Skin epidermis (tissue), 12 donors: Measurements from ENCODE around the gene IMPA2.
"Not testable (repeated sequence)": the region's sequence is repeated elsewhere in the genome, so short reads cannot be mapped to it uniquely, and the experiment has no call there.

ENCODE experiments used
- H3K27ac ChIP-seq, 21 experiments: fragments of 200-600 bp; sonication (generic) in 11 of 21; one replicate each; pipeline ENCODE4 v1.5.0; 2020; ENCODE audit warnings: mild to moderate bottlenecking in 3 of 21, inconsistent platforms in 2 of 21, moderate library complexity in 2 of 21
- H3K4me3 ChIP-seq, 7 experiments: fragments of 200-600 bp; sonication (generic) in 2 of 7; one replicate each; pipeline ENCODE4 v1.5.0; 2020; ENCODE audit warnings: inconsistent platforms in 2 of 7, mild to moderate bottlenecking in 2 of 7, moderate library complexity in 1 of 7

Gene IMPA2

DNA sequence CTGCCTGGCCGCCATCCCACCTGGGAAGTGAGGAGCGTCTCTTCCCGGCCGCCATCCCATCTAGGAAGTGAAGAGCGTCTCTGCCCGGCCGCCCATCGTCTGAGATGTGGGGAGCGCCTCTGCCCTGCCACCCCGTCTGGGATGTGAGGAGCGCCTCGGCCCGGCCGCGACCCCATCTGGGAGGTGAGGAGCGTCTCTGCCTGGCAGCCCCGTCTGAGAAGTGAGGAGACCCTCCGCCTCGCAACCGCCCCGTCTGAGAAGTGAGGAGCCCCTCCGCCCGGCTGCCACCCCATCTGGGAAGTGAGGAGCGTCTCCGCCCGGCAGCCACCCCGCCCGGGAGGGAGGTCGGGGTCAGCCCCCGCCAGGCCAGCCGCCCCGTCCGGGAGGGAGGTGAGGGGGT, 21.7 kb upstream of the IMPA2 start:
- H3K27ac ChIP-seq, H3K4me3 ChIP-seq: not testable (repeated sequence)

DNA sequence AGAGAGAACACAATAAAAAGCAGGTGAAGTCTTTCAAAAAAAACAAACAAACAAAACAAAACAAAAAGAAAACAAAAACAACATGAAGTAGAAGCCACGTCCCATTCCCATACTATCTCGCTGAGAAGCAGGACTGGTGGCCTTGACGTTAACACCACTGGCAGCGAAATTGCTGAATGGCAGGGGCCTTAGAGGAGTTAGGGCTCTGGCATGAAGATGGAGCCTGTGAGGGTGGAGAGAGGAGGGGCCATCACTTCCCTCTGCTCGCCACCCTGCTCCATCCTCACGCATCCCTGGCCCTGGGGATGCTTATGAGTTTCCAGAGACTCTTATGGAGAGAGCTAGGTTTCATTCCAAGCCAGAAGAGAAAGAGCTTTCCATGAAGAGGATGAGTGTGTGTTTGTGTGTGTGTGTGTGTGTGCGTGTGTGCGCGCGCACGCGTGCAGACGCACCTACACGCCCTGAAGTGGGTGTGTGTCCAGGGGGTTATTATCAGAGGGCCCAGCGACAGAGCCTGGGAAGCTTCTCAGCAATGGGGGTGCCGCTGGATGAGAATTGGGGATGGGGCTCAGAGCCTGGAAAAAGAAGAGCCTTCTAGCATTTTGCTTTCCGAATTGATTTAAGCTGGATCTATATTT, 20.4 kb upstream of the IMPA2 start:
- no peak overlapping the region for H3K27ac ChIP-seq
- H3K4me3 ChIP-seq: no peak overlapping the region

GRCh38 chr18:11962597-11962996, 18.7 kb upstream of the IMPA2 start:
- no peak overlapping the region for H3K4me3 ChIP-seq
- H3K27ac ChIP-seq: peak overlapping the region in 10 of 21 experiments; percentile 16 to 74 (median 46)

DNA sequence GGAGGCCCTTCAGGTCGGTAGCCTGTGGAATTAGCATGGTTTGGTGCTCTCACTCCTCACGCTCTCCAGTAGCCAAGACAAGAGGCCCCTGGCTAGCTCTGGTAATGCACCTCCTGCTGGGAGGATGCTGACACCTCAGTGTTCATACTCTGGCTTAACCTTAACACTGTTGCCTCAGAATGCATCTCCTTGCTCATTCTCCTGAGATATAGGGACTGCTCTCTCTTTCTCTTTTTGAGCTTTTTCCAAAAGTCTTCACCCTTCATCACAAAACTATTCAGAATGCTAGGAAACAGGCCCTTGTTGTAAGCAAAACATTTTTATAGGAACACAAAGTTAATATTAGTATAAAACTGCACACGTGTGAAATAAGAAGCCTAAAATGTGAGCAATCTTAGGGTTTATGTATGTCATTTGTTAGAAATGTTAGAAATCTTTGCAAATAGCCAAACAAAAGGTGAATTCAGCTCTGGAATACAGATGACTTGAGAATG, 17.3 kb upstream of the IMPA2 start:
- H3K27ac ChIP-seq: peak overlapping the region in 2 of 21 experiments; percentile 41 to 61
- H3K4me3 ChIP-seq: no peak overlapping the region

DNA sequence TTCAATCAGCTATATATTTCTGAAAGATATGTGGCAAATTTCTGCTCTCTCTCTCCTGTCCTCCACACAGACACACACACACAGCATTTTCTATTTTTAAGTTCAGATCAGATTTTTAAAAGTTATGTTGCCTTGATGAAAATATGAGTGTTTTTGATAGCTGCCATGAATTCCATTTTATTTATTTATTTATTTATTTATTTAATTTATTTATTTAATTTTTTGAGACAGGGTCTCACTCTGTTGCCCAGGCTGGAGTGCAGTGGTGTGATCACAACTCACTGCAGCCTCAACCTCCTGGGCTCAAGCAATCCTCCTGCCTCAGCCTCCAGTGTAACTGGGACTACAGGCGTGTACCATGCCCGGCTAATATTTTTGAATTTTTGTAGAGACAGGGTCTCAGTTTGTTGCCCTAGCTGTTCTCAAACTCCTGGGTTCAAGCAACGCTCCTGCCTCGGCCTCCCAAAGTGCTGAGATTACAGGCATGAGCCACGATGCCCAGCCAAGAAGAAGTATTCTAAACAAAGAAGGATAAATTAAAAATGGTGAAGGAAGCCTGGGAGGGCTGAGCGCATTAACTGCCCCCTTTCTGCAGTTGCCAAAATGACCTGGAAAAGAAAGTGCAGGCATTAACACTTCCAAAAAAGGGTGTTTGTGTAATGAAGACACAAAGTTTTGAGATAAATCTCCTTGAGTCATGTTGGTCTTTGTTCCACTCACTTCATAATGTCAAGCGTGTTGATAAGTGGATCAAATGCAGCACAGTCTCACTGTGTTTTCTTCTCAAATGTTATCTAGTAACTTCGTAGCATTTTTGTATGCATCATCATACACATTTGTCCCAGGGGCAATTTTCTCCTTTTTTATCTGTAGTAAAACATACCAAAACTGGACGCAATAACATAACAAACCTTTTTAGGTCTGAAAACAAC, 11.1 kb upstream of the IMPA2 start:
- H3K27ac ChIP-seq: no peak overlapping the region
- H3K4me3 ChIP-seq: no peak overlapping the region

GRCh38 chr18:11970836-11971226, 10.5 kb upstream of the IMPA2 start:
- H3K27ac ChIP-seq, H3K4me3 ChIP-seq: not testable (repeated sequence)

- Histone ChIP-seq H3K27ac (no peak overlapping the region), H3K4me3 (no peak overlapping the region)
Measured at GRCh38 chr18:11972371-11973174, 8.7 kb upstream of the IMPA2 start.

GRCh38 chr18:11974741-11975325, 6.5 kb upstream of the IMPA2 start:
- Histone ChIP-seq H3K27ac (no peak overlapping the region), H3K4me3 (no peak overlapping the region)

DNA sequence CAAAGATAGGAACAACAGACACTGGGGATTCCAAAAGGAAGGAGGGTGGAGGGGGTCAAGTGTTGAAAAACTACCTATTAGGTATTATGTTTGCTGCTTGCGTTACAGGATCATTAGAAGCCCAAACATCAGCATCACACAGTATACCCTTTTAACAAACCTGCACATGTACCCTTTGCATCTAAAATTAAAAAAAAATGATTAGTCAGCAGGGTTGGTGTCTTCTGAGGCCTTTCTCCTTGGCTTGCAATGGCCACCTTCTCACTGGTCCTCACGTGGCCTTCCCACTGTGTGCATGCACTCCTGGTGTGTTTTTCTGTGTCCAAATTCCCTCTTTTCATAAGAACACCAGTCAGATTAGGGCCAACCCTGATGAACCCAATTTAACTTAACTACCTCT, 5.6 kb upstream of the IMPA2 start:
- Histone ChIP-seq H3K27ac (no peak overlapping the region), H3K4me3 (no peak overlapping the region)

- H3K4me3 ChIP-seq: no peak overlapping the region
- H3K27ac ChIP-seq: peak overlapping the region in 4 of 21 experiments; percentile 8 to 60 (median 54)
Measured at GRCh38 chr18:11976315-11977152, 4.8 kb upstream of the IMPA2 start.

DNA sequence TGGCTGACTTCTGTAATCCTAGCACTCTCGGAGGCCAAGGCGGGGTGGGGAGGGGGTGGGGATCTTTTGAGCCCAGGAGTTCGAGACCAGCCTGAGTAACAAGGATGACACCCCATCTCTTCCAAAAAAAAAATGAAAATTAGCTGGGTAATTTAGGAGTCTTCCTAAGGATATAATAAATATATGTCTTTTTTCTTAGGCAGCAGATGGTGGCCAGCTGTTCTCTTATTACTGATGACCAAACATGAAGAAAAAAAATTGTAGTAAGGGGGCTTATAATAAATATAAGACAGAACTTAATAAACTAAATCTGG, 4.2 kb upstream of the IMPA2 start:
- peak overlapping the region in 1 of 21 experiments; percentile 57 for H3K27ac ChIP-seq
- no peak overlapping the region for H3K4me3 ChIP-seq

GRCh38 chr18:11978956-11979355, 2.4 kb upstream of the IMPA2 start:
- H3K27ac ChIP-seq: no peak overlapping the region
- no peak overlapping the region for H3K4me3 ChIP-seq

DNA sequence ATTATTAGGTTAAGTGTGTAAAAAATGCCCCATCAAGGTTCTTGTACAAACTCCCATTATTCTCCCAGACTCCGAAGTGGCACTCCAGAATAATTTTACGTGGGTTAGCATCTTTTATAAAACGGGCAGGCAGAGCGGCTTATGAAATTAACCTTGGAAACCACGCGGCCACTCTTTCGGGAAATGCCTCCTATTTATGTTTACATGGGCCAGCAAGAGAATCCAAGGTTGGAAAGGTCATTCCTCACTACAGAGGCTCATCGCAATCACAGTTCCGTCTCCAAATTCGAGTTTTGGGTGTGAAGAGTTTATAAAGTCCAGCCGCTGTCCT, 1.2 kb upstream of the IMPA2 start:
- Histone ChIP-seq H3K4me3 (peak overlapping the region; percentile 63 to 96 (median 78)), H3K27ac (peak overlapping the region; percentile 77 to 97 (median 88))

- peak overlapping the region; percentile 77 to 97 (median 88) for H3K27ac ChIP-seq
Measured at GRCh38 chr18:11980494-11981191, 664 bp upstream of the IMPA2 start.

GRCh38 chr18:11981543-11982366, 448 bp downstream of the IMPA2 start:
- H3K27ac ChIP-seq: peak overlapping the region; percentile 72 to 97 (median 87)
- H3K4me3 ChIP-seq: peak overlapping the region; percentile 63 to 96 (median 78)

More at GRCh38 chr18:11980494-11981191, 664 bp upstream of the IMPA2 start:
- H3K4me3 ChIP-seq: peak overlapping the region; percentile 63 to 96 (median 78)

GRCh38 chr18:11982981-11983380, 1.7 kb downstream of the IMPA2 start:
- peak overlapping the region; percentile 63 to 96 (median 78) for H3K4me3 ChIP-seq
- H3K27ac ChIP-seq: peak overlapping the region in 13 of 21 experiments; percentile 38 to 97 (median 91)

GRCh38 chr18:11983592-11983991, 2.3 kb downstream of the IMPA2 start:
- H3K4me3 ChIP-seq: peak overlapping the region; percentile 23 to 96 (median 78)
- peak overlapping the region in 11 of 21 experiments; percentile 15 to 97 (median 81) for H3K27ac ChIP-seq
